Activated CD4-positive, CD25-positive, alpha-beta regulatory T cell treated with anti-CD3 and anti-CD28 coated beads, Interleukin-2, amount 50 U/mL, for 16 hours (primary cell): Measurements from ENCODE around the gene LGR5.
"Not testable (repeated sequence)": the region's sequence is repeated elsewhere in the genome, so short reads cannot be mapped to it uniquely, and the experiment has no call there.

Source experiments
- DNase-seq: peaks from one replicate; pipeline ENCODE4 v3.0.0-alpha.2; 2020; ENCODE audit warnings: low read depth, low spot score

The LGR5 gene

DNA sequence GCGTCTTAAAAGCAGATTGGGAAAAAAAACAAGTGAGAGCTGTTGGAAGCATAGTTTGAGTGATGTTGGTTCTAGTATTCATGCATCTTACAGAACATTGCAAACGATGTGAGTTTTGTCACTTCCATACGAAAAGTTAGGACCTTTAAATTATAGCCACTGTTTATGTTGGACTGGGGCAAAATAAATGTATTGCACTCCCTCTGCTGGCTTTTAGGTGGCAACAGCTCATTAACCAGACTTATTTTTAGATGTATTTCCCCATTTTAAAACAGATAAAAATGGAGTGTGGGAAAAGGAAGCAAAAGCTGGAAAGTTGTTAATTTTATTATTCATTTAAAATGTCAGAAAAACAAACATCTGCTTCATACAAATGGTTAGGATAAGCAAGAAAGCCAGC, 111.9 kb downstream of the LGR5 start:
- no peak for DNase-seq

DNA sequence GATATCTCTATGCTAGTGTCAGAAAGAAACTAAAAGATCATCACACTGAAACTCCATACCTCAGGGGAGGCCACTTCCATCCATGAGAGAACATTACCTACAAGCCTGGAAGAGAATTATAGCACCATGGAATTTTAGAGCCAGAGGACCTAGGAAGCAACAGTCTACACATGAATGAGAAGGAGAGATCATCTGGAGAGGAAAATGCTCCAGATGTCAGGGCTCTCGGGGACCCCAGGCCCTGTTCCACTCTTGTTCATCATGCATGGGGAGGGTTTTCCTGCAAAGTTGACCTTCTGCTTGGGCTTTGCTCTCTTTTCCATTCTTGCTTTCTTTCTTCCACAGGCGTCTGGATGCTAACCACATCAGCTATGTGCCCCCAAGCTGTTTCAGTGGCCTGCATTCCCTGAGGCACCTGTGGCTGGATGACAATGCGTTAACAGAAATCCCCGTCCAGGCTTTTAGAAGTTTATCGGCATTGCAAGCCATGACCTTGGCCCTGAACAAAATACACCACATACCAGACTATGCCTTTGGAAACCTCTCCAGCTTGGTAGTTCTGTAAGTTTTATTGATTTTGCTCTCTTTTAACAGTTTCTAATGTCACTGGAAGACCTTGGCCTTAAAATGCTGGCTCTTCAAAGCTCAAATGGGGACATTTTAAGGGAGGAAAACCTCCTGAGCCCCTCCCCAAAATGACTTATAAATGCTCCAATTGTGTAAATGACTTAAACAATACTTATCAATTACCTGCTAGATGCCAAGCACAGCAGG, 113.3 kb downstream of the LGR5 start:
- DNase-seq: no peak

- DNase-seq: no peak
Measured at GRCh38 chr12:71555191-71555590, 115.6 kb downstream of the LGR5 start.

- DNase-seq: not testable (repeated sequence)
Measured at GRCh38 chr12:71555789-71556188, 116.2 kb downstream of the LGR5 start.

- DNase-seq: no peak
Measured at GRCh38 chr12:71556448-71556847, 116.8 kb downstream of the LGR5 start.

DNA sequence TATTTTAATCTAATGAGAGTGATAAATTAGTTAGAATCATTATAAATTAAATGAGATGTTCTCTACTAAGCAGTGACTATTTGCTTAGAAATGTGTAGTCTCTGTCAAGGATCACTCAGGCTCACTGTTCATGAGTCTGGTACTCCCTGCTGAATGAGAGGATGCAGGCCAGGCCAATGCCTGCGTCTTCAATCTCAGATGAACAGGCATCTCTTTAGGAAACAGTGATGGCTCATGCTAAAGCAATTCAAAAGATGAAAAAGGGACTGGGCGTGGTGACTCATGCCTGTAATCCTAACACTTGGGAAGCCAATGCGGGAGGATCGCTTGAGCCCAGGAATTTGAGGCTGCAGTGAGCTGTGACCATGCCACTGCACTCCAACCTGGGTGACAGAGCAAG, 117.3 kb downstream of the LGR5 start:
- DNase-seq: no peak

DNA sequence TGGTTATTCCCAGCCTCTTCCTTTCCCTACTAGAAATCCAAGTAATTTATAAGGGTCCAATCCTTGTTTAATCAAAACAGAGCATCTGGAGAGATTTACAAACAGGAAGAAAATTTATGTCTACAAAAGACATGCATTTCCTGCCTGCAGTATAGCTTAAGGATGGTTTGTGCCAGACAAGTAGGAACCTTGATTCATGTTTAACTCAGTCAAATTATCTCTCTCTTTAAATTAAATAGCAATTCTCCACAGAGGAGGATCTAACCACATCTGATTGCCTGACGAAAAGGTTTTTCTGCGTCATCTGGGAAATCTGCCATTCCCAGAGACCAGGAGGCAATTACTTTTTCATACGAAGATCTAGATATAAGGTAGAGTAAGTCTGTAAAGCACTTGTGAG, 118.8 kb downstream of the LGR5 start:
- no peak for DNase-seq

DNA sequence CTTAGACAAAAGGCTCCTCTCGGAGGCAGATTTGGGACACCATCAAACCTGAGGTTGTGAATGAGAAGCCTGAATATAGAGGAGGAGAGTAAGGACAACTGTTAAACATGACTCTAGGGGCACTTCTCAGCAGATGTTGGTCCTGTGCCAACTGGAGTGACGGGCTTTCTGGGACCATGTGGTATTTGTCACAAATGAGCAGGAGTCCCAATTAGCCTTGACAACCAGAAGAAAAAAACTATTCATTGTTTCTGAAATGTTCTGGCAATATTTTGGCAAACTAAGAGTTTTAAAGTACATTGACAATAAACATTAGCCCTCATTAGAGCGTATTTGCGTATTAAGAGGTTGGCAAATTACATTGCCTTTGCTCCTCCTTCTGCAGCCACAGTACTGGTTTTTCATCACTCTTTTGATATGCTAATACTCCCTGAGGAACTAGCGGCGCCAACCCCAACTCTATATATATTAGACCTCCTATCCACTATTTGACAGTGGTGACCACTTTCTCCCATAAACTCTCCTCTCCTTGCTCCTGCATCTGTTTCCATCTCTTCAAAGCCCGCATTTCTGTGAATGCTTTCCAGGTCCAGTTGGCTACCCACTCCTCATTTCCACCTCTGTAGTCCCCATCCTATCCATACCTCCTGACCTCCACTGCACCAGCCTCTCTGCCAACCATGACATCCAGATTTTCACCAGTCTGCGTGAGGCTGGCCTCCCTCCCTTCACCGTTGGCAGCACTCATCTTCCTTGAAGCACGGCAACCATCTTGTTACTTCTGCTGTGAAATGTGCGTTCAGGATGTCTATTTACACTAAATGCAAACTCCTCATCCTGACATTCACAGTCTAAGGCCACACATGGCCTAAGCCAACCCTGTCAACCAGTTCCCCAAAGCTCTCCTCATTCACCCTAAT, 123.3 kb downstream of the LGR5 start:
- no peak for DNase-seq

- DNase-seq: no peak
Measured at GRCh38 chr12:71565535-71565934, 125.9 kb downstream of the LGR5 start.

- no peak for DNase-seq
Measured at GRCh38 chr12:71566655-71567054, 127.1 kb downstream of the LGR5 start.

DNA sequence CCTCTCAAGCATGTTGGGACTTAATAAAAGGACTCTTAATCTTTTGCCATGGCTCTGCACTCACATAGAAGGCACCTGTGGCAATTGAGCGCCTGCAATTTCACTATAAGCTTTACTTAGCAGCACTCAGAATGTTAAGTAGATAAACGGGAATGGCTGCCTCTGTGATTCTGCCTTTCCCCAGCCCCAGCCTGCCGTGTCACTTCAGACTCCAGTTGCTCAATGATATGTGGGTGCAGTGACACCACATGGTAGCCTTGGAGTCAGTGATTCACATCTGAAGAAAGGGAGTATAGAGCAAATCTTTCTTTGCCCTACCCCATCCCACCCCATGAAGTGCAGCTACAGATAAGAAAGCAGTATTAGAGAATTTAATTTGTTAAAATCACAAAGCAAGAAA, 127.9 kb downstream of the LGR5 start:
- DNase-seq: no peak

GRCh38 chr12:71569885-71570284, 130.3 kb downstream of the LGR5 start:
- not testable (repeated sequence) for DNase-seq

- no peak for DNase-seq
Measured at GRCh38 chr12:71576496-71576895, 136.9 kb downstream of the LGR5 start.

DNA sequence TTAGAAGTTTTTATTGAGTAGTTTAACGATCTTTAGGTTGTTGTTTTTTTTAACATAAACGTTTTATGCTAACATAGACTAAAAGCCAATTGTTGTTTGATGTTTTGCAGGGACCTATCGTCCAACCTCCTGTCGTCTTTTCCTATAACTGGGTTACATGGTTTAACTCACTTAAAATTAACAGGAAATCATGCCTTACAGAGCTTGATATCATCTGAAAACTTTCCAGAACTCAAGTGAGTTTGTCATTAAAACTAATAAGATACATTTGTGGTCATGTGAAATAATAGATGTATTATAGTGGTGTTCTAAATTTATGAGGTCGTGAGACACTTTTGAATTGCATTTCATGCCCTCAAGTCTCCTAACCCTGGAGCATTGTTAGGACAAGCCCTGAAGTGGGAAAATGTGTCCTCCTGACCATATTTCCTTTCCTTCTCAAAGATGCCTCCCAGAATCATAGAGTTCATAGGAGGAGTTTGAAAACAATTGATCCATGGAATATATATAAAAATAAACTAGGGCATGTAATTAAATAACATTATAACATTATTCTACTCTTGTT, 139.2 kb downstream of the LGR5 start:
- no peak for DNase-seq

GRCh38 chr12:71581206-71581605, 141.6 kb downstream of the LGR5 start:
- no peak for DNase-seq

GRCh38 chr12:71582925-71583324, 143.3 kb downstream of the LGR5 start:
- DNase-seq: no peak

- no peak for DNase-seq
Measured at GRCh38 chr12:71584356-71584755, 144.8 kb downstream of the LGR5 start.

GRCh38 chr12:71585218-71585617, 145.6 kb downstream of the LGR5 start:
- no peak for DNase-seq

GRCh38 chr12:71587012-71587411, 147.4 kb downstream of the LGR5 start:
- no peak for DNase-seq

DNA sequence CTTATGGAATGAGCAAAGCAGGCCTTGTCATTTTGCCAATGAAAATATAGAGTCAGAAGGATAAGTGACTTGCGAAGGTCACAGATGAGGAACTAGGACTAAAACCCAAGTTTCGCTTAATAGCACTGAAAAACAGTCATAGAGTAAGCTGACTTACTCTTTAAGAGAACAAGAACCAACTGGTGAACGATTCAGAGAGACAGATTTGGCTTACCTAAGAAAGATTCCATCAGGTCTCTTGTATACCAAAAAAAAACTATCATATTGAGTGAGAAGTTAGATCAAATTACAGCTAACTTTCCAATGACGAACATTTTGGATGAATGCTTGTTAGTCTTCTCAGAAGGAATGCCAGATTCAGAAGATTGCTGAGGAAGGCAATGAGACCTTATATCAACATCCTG, 149.9 kb downstream of the LGR5 start:
- no peak for DNase-seq

DNA sequence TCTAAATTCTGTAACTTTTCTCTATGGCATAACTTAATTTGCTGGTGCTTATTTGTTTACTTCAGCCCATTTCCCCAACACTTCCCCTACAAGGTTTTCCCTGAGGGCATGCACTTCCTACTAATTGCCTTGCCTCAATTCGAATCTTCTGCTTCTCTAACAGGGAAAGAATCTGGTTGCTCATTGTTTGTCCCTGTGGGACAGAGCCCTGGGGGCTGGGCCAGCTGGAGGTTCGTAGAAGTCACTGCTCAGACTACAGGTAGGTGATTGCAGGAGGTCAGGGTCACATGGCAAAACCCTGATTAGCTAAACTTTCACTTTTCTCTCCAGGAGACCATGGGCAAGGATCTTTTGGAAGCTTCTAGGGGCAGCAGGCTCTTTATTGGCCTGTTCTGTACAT, 152.0 kb downstream of the LGR5 start:
- no peak for DNase-seq

GRCh38 chr12:71592841-71593240, 153.2 kb downstream of the LGR5 start:
- no peak for DNase-seq
